ENCODE measurements around the gene HIVEP3. TPM values are rescaled to one million over a fixed set of nuclear protein-coding genes. Genes with fewer than 3 reads are reported as not detected.

Gene HIVEP3
- total RNA-seq, 1 donor from 2014 or later, result 5.8 TPM

DNA sequence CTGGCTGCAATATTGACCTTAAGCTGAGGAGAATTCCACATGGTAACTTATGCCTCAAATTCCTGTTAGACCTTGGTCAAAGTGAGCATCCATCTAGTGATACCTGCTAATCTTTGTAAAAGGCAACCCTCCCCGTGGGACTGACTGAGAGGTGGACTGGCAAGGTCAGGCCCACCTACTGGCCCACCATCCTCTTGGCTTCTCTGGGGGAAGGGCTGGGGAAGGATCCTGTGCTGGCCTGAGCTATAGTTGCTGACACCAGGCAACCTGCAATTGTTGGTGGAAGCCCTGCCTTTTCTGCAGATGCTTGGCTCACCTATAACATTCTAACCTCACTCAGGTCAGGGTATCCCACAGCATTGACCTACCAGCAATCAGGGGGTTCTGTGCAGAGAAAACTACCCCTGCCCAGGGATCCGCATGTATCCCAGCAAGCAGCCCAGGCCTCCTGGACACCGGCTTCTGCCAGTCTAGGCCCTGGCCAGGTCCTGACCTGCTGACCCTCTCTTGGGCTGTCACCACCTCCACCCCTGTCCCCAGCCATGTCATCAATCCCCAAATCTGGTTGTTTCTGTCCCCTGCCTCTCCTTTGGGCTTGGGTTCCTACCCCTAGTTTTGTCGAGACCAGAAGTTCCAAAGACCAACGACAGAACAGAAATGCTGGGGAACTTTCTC, 326.1 kb downstream of the HIVEP3 start:
- no peaks in the 10 kb centered on the region for H3K36me3 ChIP-seq (ENCODE audit: control insufficient read depth, insufficient read depth, low read length)

DNA sequence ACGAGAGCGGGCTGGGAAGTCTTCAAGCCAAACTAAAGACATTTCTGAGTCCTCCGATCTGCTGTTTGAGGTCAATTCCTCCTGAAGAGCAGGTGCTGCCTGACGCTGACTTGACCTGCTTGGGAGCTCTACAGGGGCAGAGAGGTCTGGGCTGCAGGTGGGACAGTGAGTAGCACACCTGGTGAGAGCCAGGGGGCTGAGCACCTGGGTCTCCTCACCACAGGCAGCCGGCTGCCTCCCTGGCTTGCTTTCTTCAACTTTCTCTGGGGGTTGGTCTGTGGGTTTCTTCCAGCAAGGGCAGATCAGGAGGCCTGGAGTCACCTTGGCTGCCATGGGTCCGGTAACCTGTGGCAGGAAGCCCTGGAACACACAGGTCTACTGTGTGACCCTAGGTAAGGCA, 326.8 kb downstream of the HIVEP3 start:
- Histone ChIP-seq H3K27me3 (ENCODE audit: control insufficient read depth, insufficient read depth, low read length) (no peaks in the 10 kb centered on the region), H3K36me3 (ENCODE audit: control insufficient read depth, insufficient read depth, low read length) (no peaks in the 10 kb centered on the region), H3K4me3 (ENCODE audit: low read depth, low read length) (no peak overlapping the region)
- TF ChIP-seq, protein P1, sequence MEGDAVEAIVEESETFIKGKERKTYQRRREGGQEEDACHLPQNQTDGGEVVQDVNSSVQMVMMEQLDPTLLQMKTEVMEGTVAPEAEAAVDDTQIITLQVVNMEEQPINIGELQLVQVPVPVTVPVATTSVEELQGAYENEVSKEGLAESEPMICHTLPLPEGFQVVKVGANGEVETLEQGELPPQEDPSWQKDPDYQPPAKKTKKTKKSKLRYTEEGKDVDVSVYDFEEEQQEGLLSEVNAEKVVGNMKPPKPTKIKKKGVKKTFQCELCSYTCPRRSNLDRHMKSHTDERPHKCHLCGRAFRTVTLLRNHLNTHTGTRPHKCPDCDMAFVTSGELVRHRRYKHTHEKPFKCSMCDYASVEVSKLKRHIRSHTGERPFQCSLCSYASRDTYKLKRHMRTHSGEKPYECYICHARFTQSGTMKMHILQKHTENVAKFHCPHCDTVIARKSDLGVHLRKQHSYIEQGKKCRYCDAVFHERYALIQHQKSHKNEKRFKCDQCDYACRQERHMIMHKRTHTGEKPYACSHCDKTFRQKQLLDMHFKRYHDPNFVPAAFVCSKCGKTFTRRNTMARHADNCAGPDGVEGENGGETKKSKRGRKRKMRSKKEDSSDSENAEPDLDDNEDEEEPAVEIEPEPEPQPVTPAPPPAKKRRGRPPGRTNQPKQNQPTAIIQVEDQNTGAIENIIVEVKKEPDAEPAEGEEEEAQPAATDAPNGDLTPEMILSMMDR (IDR thresholded peaks at IDR 0.05; ENCODE audit: insufficient read depth, low read length, poor library complexity, severe bottlenecking), result no peak
- DNase-seq (ENCODE audit: low read depth), result no peak

More for the DNA sequence above, 326.1 kb downstream of the HIVEP3 start:
- no peaks in the 10 kb centered on the region for H3K27me3 ChIP-seq (ENCODE audit: control insufficient read depth, insufficient read depth, low read length)
- H3K4me3 ChIP-seq (ENCODE audit: low read depth, low read length), result no peak overlapping the region
- DNase-seq (ENCODE audit: low read depth), result no peak
- TF ChIP-seq, protein P1 (IDR thresholded peaks at IDR 0.05; ENCODE audit: insufficient read depth, low read length, poor library complexity, severe bottlenecking), result no peak

DNA sequence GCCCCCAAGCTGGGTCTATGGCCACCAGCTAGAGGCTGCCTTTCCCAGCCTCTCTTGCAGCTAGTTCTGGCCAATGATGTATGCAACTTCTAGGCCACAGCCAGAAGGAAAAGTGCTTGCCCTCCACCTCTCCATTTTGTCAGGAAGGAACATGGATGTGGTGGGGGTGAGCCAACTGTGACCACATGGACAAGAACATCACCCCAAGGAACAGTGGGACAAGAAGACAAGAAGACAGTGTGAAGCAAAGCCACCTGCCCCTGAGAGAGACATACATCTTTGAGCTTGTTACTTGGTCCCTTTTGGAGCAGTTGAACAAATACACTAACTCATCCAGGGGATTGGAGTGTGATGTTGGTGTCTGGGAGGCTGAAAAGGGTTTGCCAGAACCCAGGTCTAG, 328.4 kb downstream of the HIVEP3 start:
- no peak for DNase-seq (ENCODE audit: low read depth)
- TF ChIP-seq, protein P1 (IDR thresholded peaks at IDR 0.05; ENCODE audit: insufficient read depth, low read length, poor library complexity, severe bottlenecking), result no peak
- Histone ChIP-seq H3K4me3 (ENCODE audit: low read depth, low read length) (no peak overlapping the region), H3K27me3 (ENCODE audit: control insufficient read depth, insufficient read depth, low read length) (no peaks in the 10 kb centered on the region), H3K36me3 (ENCODE audit: control insufficient read depth, insufficient read depth, low read length) (no peaks in the 10 kb centered on the region)

DNA sequence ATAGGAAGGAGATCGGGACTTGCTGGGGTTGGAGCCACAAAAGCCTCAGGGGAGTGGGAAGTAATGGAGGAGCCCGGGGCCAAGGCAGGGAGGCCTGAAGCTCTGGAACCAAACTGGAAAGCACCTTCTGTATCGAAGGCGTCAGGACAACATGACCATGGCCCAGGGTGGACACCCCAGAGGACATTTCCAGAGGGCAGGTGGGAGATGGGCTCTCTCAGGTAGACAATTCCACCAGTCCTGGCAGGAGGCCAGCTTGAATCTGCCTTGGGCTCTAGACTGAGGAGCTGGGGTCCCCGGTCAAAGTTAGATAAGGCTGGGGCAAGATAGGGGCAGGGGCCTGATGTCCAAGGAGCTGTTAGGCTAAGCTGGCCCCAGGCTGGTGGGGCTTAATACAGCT, 329.3 kb downstream of the HIVEP3 start:
- no peak overlapping the region for H3K4me3 ChIP-seq (ENCODE audit: low read depth, low read length)
- no peak for DNase-seq (ENCODE audit: low read depth)
- H3K36me3 ChIP-seq (ENCODE audit: control insufficient read depth, insufficient read depth, low read length), result no peaks in the 10 kb centered on the region
- TF ChIP-seq, protein P1 (IDR thresholded peaks at IDR 0.05; ENCODE audit: insufficient read depth, low read length, poor library complexity, severe bottlenecking), result no peak
- H3K27me3 ChIP-seq (ENCODE audit: control insufficient read depth, insufficient read depth, low read length), result no peaks in the 10 kb centered on the region

DNA sequence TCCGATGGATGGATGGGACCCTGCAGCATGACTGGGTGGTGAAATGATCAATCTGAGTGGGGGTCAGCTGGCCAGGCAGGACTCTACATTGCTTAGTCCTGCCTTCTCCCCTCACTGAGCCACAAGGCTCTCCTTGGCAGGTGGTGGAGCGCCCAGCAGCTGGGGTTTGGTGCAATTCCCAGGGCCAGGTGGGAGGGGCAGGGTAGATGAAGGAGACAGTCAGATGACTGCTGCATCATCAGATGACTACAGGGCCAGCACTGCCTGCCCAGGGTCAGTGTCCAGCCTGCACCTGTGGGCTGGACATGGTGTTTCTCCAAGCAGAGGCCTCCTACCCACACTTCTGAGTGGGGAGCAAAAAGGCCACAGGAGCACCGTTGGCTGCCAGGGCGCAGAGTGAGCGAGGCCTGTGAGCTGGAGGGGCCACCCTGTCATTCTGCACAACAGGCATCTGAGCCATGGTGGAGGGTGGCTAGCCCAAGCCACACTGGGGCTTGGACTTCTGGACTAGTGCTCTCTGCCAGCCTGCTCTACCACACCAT, 330.3 kb downstream of the HIVEP3 start:
- TF ChIP-seq, protein P1 (IDR thresholded peaks at IDR 0.05; ENCODE audit: insufficient read depth, low read length, poor library complexity, severe bottlenecking), result no peak
- no peaks in the 10 kb centered on the region for H3K27me3 ChIP-seq (ENCODE audit: control insufficient read depth, insufficient read depth, low read length)
- no peak overlapping the region for H3K4me3 ChIP-seq (ENCODE audit: low read depth, low read length)
- H3K36me3 ChIP-seq (ENCODE audit: control insufficient read depth, insufficient read depth, low read length), result no peaks in the 10 kb centered on the region
- no peak for DNase-seq (ENCODE audit: low read depth)

DNA sequence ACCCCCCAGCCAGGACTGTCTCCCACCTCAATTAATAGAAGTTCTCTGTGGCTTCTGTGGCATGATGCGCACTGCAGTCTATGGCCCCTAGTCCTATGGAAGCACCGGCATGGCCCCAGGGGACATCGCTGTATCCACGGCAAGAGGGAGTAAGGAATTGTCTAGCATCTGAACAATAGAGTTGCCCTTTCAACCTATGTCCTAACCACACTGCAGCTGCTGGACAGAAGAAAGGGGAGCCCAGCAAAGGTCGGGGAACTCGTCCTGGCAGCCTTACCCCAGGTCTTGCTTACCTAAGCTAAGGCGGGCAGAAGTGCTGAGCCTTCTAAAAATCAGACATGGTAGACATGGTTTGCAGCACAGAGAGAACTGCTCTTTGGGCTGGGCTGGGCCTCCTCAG, 330.9 kb downstream of the HIVEP3 start:
- no peak for DNase-seq (ENCODE audit: low read depth)
- no peaks in the 10 kb centered on the region for H3K36me3 ChIP-seq (ENCODE audit: control insufficient read depth, insufficient read depth, low read length)
- no peak overlapping the region for H3K4me3 ChIP-seq (ENCODE audit: low read depth, low read length)
- no peaks in the 10 kb centered on the region for H3K27me3 ChIP-seq (ENCODE audit: control insufficient read depth, insufficient read depth, low read length)
- TF ChIP-seq, protein P1 (IDR thresholded peaks at IDR 0.05; ENCODE audit: insufficient read depth, low read length, poor library complexity, severe bottlenecking), result no peak
